ENCODE measurements around the gene CD59.
"Not testable (repeated sequence)": the region's sequence is repeated elsewhere in the genome, so short reads cannot be mapped to it uniquely, and the experiment has no call there.

The CD59 gene

GRCh38 chr11:33685082-33685481 lies 51.1 kb downstream of the CD59 start:
- no peak overlapping the region for H3K27ac ChIP-seq (ENCODE audit: insufficient read depth in 1 of 2, low read depth in 1 of 2, low read length in 2 of 2, poor library complexity in 1 of 2, severe bottlenecking in 2 of 2)
- H3K4me1 ChIP-seq (ENCODE audit: control extremely low read depth in 1 of 4, control insufficient read depth in 4 of 4, insufficient read depth in 4 of 4, low read length in 3 of 4), result peaks cover 0 to 2% (median 0%) of the 10 kb centered on the region in 4 experiments
- H3K4me3 ChIP-seq (ENCODE audit: control insufficient read depth in 1 of 7, extremely low read depth in 1 of 7, insufficient read depth in 4 of 7, low read depth in 2 of 7, low read length in 6 of 7), result no peak overlapping the region
- CTCF ChIA-PET, result interaction anchor here (0.9 to 6.2 kb wide), 3 partner anchors 17 to 322 kb away, joined by 3 to 41 read pairs (median 6); no protein-coding TSS in a partner anchor
- DNase-seq, result no peak
- H3K36me3 ChIP-seq (ENCODE audit: control insufficient read depth in 4 of 4, insufficient read depth in 4 of 4, low read length in 3 of 4), result no peaks in the 10 kb centered on the region
- WGBS (ENCODE audit: insufficient coverage), result no CpG with 5 or more reads among the region's 3 CpGs
- peaks cover 0 to 3% (median 0%) of the 10 kb centered on the region in 5 experiments for H3K27me3 ChIP-seq (replicated peaks in 2 of 5; ENCODE audit: control insufficient read depth in 4 of 5, insufficient read depth in 5 of 5, low read length in 4 of 5)
- POLR2A ChIA-PET, result no interaction called here
- H3K9me3 ChIP-seq (ENCODE audit: control extremely low read depth in 1 of 5, control insufficient read depth in 4 of 5, insufficient read depth in 2 of 5, low read depth in 1 of 5, low read length in 4 of 5), result peaks cover 0 to 3% (median 0%) of the 10 kb centered on the region in 5 experiments

- peaks cover 0 to 3% (median 0%) of the 10 kb centered on the region in 5 experiments for H3K27me3 ChIP-seq (replicated peaks in 2 of 5; ENCODE audit: control insufficient read depth in 4 of 5, insufficient read depth in 5 of 5, low read length in 4 of 5)
- POLR2A ChIA-PET, result no interaction called here
- H3K9me3 ChIP-seq (ENCODE audit: control extremely low read depth in 1 of 5, control insufficient read depth in 4 of 5, insufficient read depth in 2 of 5, low read depth in 1 of 5, low read length in 4 of 5), result peaks cover 0 to 3% (median 0%) of the 10 kb centered on the region in 5 experiments
- 100% methylated on average over 2 of the region's 5 CpGs for WGBS (ENCODE audit: insufficient coverage)
- no peak overlapping the region for H3K4me3 ChIP-seq (ENCODE audit: control insufficient read depth in 1 of 7, extremely low read depth in 1 of 7, insufficient read depth in 4 of 7, low read depth in 2 of 7, low read length in 6 of 7)
- CTCF ChIA-PET, result interaction anchor here (1.8 to 6.2 kb wide), 2 partner anchors 141 to 321 kb away, joined by 6 to 41 read pairs; no protein-coding TSS in a partner anchor
- DNase-seq, result no peak
- no peaks in the 10 kb centered on the region for H3K36me3 ChIP-seq (ENCODE audit: control insufficient read depth in 4 of 4, insufficient read depth in 4 of 4, low read length in 3 of 4)
- no peaks in the 10 kb centered on the region for H3K4me1 ChIP-seq (ENCODE audit: control extremely low read depth in 1 of 4, control insufficient read depth in 4 of 4, insufficient read depth in 4 of 4, low read length in 3 of 4)
- H3K27ac ChIP-seq (ENCODE audit: insufficient read depth in 1 of 2, low read depth in 1 of 2, low read length in 2 of 2, poor library complexity in 1 of 2, severe bottlenecking in 2 of 2), result no peak overlapping the region
Measured at GRCh38 chr11:33684003-33684706, 52.1 kb downstream of the CD59 start.

GRCh38 chr11:33682446-33682845 lies 53.8 kb downstream of the CD59 start:
- no peak for DNase-seq
- peaks cover 0 to 4% (median 0%) of the 10 kb centered on the region in 5 experiments for H3K27me3 ChIP-seq (replicated peaks in 2 of 5; ENCODE audit: control insufficient read depth in 4 of 5, insufficient read depth in 5 of 5, low read length in 4 of 5)
- H3K4me3 ChIP-seq (ENCODE audit: control insufficient read depth in 1 of 7, extremely low read depth in 1 of 7, insufficient read depth in 4 of 7, low read depth in 2 of 7, low read length in 6 of 7), result no peak overlapping the region
- no peak overlapping the region for H3K27ac ChIP-seq (ENCODE audit: insufficient read depth in 1 of 2, low read depth in 1 of 2, low read length in 2 of 2, poor library complexity in 1 of 2, severe bottlenecking in 2 of 2)
- ChIA-PET CTCF (no interaction called here), POLR2A (no interaction called here)
- no peaks in the 10 kb centered on the region for H3K4me1 ChIP-seq (ENCODE audit: control extremely low read depth in 1 of 4, control insufficient read depth in 4 of 4, insufficient read depth in 4 of 4, low read length in 3 of 4)
- H3K9me3 ChIP-seq (ENCODE audit: control extremely low read depth in 1 of 5, control insufficient read depth in 4 of 5, insufficient read depth in 2 of 5, low read depth in 1 of 5, low read length in 4 of 5), result peaks cover 0 to 2% (median 0%) of the 10 kb centered on the region in 5 experiments
- WGBS (ENCODE audit: insufficient coverage), result 100% methylated on average over 4 of the region's 4 CpGs
- no peaks in the 10 kb centered on the region for H3K36me3 ChIP-seq (ENCODE audit: control insufficient read depth in 4 of 4, insufficient read depth in 4 of 4, low read length in 3 of 4)

- H3K9me3 ChIP-seq (ENCODE audit: control extremely low read depth in 1 of 5, control insufficient read depth in 4 of 5, insufficient read depth in 2 of 5, low read depth in 1 of 5, low read length in 4 of 5), result no peaks in the 10 kb centered on the region
- POLR2A ChIA-PET, result no interaction called here
- CTCF ChIA-PET, result interaction anchor here (1.5 kb wide), 1 partner anchor 321 kb away, joined by 3 read pairs; no protein-coding TSS in a partner anchor
- H3K4me1 ChIP-seq (ENCODE audit: control extremely low read depth in 1 of 4, control insufficient read depth in 4 of 4, insufficient read depth in 4 of 4, low read length in 3 of 4), result no peaks in the 10 kb centered on the region
- 100% methylated on average over 2 of the region's 3 CpGs for WGBS (ENCODE audit: insufficient coverage)
- DNase-seq, result no peak
- H3K4me3 ChIP-seq (ENCODE audit: control insufficient read depth in 1 of 7, extremely low read depth in 1 of 7, insufficient read depth in 4 of 7, low read depth in 2 of 7, low read length in 6 of 7), result no peak overlapping the region
- H3K36me3 ChIP-seq (ENCODE audit: control insufficient read depth in 4 of 4, insufficient read depth in 4 of 4, low read length in 3 of 4), result no peaks in the 10 kb centered on the region
- H3K27me3 ChIP-seq (replicated peaks in 2 of 5; ENCODE audit: control insufficient read depth in 4 of 5, insufficient read depth in 5 of 5, low read length in 4 of 5), result peaks cover 0 to 4% (median 0%) of the 10 kb centered on the region in 5 experiments
- no peak overlapping the region for H3K27ac ChIP-seq (ENCODE audit: insufficient read depth in 1 of 2, low read depth in 1 of 2, low read length in 2 of 2, poor library complexity in 1 of 2, severe bottlenecking in 2 of 2)
Measured at GRCh38 chr11:33682019-33682418, 54.2 kb downstream of the CD59 start.

GRCh38 chr11:33678616-33679015 lies 57.6 kb downstream of the CD59 start:
- POLR2A ChIA-PET, result not testable (repeated sequence)
- CTCF ChIA-PET, result interaction anchor here (1.2 kb wide), 1 partner anchor 38 kb away, joined by 3 read pairs; no protein-coding TSS in a partner anchor

GRCh38 chr11:33674035-33674814 lies 62.0 kb downstream of the CD59 start:
- no peaks in the 10 kb centered on the region for H3K4me1 ChIP-seq (ENCODE audit: control extremely low read depth in 1 of 4, control insufficient read depth in 4 of 4, insufficient read depth in 4 of 4, low read length in 3 of 4)
- WGBS (ENCODE audit: insufficient coverage), result no CpG with 5 or more reads among the region's 3 CpGs
- H3K36me3 ChIP-seq (ENCODE audit: control insufficient read depth in 4 of 4, insufficient read depth in 4 of 4, low read length in 3 of 4), result no peaks in the 10 kb centered on the region
- H3K9me3 ChIP-seq (ENCODE audit: control extremely low read depth in 1 of 5, control insufficient read depth in 4 of 5, insufficient read depth in 2 of 5, low read depth in 1 of 5, low read length in 4 of 5), result no peaks in the 10 kb centered on the region
- POLR2A ChIA-PET, result no interaction called here
- H3K27ac ChIP-seq (ENCODE audit: insufficient read depth in 1 of 2, low read depth in 1 of 2, low read length in 2 of 2, poor library complexity in 1 of 2, severe bottlenecking in 2 of 2), result no peak overlapping the region
- no peak overlapping the region for H3K4me3 ChIP-seq (ENCODE audit: control insufficient read depth in 1 of 7, extremely low read depth in 1 of 7, insufficient read depth in 4 of 7, low read depth in 2 of 7, low read length in 6 of 7)
- DNase-seq, result no peak
- H3K27me3 ChIP-seq (replicated peaks in 2 of 5; ENCODE audit: control insufficient read depth in 4 of 5, insufficient read depth in 5 of 5, low read length in 4 of 5), result peaks cover 0 to 3% (median 0%) of the 10 kb centered on the region in 5 experiments
- CTCF ChIA-PET, result no interaction called here

More at GRCh38 chr11:33678616-33679015, 57.6 kb downstream of the CD59 start:
- DNase-seq; H3K27me3 ChIP-seq (replicated peaks in 2 of 5; ENCODE audit: control insufficient read depth in 4 of 5, insufficient read depth in 5 of 5, low read length in 4 of 5); H3K4me3 ChIP-seq (ENCODE audit: control insufficient read depth in 1 of 7, extremely low read depth in 1 of 7, insufficient read depth in 4 of 7, low read depth in 2 of 7, low read length in 6 of 7); H3K36me3 ChIP-seq (ENCODE audit: control insufficient read depth in 4 of 4, insufficient read depth in 4 of 4, low read length in 3 of 4); H3K27ac ChIP-seq (ENCODE audit: insufficient read depth in 1 of 2, low read depth in 1 of 2, low read length in 2 of 2, poor library complexity in 1 of 2, severe bottlenecking in 2 of 2); H3K9me3 ChIP-seq (ENCODE audit: control extremely low read depth in 1 of 5, control insufficient read depth in 4 of 5, insufficient read depth in 2 of 5, low read depth in 1 of 5, low read length in 4 of 5); H3K4me1 ChIP-seq (ENCODE audit: control extremely low read depth in 1 of 4, control insufficient read depth in 4 of 4, insufficient read depth in 4 of 4, low read length in 3 of 4): not testable (repeated sequence)
- WGBS (ENCODE audit: insufficient coverage), result 71% methylated on average over 1 of the region's 1 CpG

GRCh38 chr11:33672273-33672672 lies 64.0 kb downstream of the CD59 start:
- DNase-seq, result no peak
- H3K4me1 ChIP-seq (ENCODE audit: control extremely low read depth in 1 of 4, control insufficient read depth in 4 of 4, insufficient read depth in 4 of 4, low read length in 3 of 4), result no peaks in the 10 kb centered on the region
- no peak overlapping the region for H3K27ac ChIP-seq (ENCODE audit: insufficient read depth in 1 of 2, low read depth in 1 of 2, low read length in 2 of 2, poor library complexity in 1 of 2, severe bottlenecking in 2 of 2)
- H3K27me3 ChIP-seq (replicated peaks in 2 of 5; ENCODE audit: control insufficient read depth in 4 of 5, insufficient read depth in 5 of 5, low read length in 4 of 5), result peaks cover 0 to 1% (median 0%) of the 10 kb centered on the region in 5 experiments
- H3K4me3 ChIP-seq (ENCODE audit: control insufficient read depth in 1 of 7, extremely low read depth in 1 of 7, insufficient read depth in 4 of 7, low read depth in 2 of 7, low read length in 6 of 7), result no peak overlapping the region
- ChIA-PET CTCF (interaction anchor here (1.3 kb wide), 1 partner anchor 128 kb away, joined by 3 read pairs; no protein-coding TSS in a partner anchor), POLR2A (no interaction called here)
- H3K9me3 ChIP-seq (ENCODE audit: control extremely low read depth in 1 of 5, control insufficient read depth in 4 of 5, insufficient read depth in 2 of 5, low read depth in 1 of 5, low read length in 4 of 5), result no peaks in the 10 kb centered on the region
- no CpG with 5 or more reads among the region's 4 CpGs for WGBS (ENCODE audit: insufficient coverage)
- no peaks in the 10 kb centered on the region for H3K36me3 ChIP-seq (ENCODE audit: control insufficient read depth in 4 of 4, insufficient read depth in 4 of 4, low read length in 3 of 4)
